CD4-positive, alpha-beta T cell treated with Interleukin-6 at 100 ng/mL for 8 hours (primary cell): ENCODE measurements around the gene SPEN.

Experiments
- DNase-seq: peaks from one replicate; pipeline ENCODE4 v3.0.0-alpha.2; 2020; ENCODE audit warnings: mixed read lengths, low spot score

Gene SPEN

DNA sequence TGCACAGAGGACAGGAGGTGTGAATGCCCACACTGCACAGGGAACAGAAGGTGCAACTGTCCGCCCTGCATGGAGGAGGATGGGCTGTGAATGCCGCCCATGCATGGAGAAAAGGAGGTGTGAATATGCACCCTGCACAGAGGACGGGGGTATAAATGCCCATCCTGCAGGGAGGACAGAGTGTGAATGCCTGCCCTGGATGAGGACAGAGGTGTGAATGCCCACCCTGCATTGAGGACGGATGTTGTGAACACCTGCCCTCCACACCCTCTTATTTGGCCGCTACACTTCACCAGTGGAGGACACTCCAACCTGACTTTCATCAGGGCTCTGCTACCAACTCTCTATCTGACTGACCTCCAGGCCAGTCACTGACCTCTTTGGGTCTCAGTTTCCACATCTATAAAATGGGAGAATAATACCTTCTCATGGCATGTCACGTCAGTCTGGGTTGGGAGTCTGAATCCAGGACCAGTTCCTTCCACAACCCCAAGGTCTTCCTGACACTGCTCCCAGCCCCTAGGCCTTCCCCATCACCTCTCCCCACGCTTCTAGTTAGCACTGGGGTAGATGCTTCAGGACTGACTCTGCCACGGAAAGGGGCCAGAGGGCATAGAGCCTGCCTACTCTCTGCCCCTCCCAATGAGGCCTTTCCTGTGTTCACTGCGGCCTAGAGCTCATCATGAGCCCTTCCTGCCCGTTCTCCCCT is 100.0 kb downstream of the SPEN start:
- DNase-seq, result no peak

DNA sequence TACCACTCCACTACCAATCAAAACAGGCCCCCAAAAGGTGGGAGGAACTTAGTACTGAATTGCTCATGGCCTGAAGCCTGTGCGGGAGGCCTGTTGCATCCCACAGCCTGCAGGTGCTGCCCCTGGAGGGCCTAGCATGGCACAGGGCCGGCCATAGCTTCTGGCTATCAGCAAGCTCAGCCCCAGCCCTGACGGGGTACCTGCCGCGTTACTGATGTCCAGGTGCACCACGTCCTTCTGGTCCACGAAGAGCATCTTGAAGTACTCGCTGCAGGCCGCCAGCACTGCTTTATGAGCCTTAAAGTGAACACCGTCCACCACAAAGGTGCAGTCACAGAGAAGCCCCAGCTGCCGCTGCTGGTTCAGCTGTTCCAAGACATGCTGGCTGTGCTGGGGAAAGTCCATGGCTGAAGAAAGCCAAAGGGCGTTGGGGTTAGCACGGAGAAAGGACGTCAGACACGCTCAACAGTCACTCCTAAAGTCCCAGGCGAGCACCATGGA is 100.6 kb downstream of the SPEN start:
- no peak for DNase-seq

GRCh38 chr1:15948595-15949452 is 101.3 kb downstream of the SPEN start:
- DNase-seq, result no peak

DNA sequence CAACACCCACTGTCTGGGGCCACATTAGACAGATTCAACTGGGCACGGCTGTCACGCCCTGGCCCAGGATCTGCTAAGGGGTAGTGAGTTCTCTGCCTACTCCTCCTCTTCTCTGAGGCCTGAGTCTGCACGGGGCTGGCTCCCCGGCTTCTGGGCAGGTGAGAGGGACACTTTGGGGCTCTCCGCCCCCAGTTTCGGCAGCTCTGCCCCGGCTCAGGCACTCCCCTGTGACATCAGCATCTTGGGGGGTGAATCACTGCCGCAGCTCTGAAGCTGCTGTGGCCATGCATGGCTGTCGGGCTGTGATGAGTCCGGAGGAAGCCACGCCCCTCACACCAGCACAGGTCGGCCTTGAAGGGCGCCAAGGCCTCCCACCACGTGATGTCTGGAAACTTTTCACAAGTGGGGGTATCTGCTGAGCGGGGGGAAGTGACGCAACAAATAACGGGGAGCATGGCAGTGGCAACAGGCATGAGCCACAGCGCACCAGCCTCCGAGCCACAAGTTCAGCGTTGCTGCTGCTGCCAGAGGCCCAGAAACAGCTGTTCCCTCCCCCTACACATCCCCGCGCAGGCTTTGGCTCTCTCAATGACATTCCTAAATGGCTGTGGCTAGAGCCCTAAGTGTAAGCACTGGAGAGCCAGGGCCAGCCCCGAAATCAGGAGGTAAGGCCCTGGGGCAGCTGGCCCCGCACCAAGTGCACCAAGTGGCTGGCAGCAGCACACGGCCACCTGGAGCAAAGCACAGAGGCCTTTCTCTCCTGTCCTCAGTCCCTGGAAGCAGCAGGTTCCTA is 102.1 kb downstream of the SPEN start:
- DNase-seq, result peak; percentile 84

DNA sequence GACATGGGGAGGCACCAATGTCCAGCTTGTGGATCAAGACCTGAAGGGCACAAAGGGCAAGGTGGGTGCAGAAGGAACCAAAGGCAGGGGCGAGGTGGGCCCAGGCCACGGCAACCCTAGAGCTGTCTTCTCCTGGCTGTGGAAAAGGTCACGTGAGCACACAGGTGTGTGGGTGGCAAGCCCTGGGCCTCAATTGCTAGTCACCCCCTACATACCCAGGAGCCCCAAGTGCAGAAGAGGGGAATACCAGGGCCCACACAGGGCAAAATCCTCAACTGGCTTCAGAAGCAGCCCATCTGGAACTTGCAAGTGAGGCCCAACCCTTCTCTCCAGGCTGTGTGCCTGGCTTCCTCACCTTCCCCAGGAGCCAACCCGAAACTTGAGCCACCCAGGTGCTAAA is 102.8 kb downstream of the SPEN start:
- DNase-seq, result no peak

- peak; percentile 22 for DNase-seq
Observed at GRCh38 chr1:15950763-15951295, 103.3 kb downstream of the SPEN start.

GRCh38 chr1:15951341-15952153 is 104.0 kb downstream of the SPEN start:
- DNase-seq, result no peak

GRCh38 chr1:15952317-15953258 is 105.1 kb downstream of the SPEN start:
- no peak for DNase-seq

- no peak for DNase-seq
Observed at GRCh38 chr1:15953294-15953771, 105.8 kb downstream of the SPEN start.

DNA sequence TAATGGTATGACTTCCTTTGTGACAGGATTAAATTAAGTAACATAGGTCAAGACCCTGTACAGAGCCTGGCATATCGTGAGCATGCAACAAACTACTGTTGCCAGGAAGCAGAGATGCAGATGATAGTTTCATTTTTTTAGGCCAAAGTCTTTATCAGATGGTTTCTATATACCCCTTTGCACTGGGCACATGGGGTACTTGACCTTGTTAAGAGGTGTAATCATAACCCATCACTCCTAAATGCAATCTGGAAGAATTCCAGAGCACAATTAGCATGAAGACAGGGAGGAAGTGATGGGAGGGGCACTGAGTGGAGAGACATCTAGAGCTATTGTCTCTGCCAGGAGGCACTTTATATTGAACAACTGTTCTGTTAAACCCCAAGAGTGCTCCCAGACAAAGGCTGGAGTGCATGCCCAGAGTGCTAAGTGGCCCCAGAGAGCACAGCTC is 106.3 kb downstream of the SPEN start:
- no peak for DNase-seq

- DNase-seq, result no peak
Observed at GRCh38 chr1:15954316-15954715, 106.8 kb downstream of the SPEN start.

GRCh38 chr1:15955552-15955951 is 108.0 kb downstream of the SPEN start:
- DNase-seq, result no peak

DNA sequence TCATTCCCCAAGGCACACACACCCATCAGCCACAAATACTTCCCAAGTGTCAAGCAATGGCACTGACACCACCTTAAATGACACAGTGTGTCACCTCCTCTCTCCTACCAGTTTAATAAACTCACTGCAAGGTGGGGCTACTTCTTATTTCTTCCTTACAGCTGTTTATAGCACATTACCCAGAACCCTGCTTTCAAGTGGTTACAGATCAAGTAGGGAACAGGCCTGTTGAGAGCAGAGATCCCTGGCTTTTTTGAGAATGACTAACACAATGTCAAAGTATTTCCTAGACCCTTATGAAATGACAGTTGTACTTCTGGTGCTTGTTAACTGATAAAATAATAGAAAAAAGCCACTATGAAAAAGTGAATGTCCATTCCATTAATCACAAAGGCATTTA is 108.6 kb downstream of the SPEN start:
- DNase-seq, result no peak

DNA sequence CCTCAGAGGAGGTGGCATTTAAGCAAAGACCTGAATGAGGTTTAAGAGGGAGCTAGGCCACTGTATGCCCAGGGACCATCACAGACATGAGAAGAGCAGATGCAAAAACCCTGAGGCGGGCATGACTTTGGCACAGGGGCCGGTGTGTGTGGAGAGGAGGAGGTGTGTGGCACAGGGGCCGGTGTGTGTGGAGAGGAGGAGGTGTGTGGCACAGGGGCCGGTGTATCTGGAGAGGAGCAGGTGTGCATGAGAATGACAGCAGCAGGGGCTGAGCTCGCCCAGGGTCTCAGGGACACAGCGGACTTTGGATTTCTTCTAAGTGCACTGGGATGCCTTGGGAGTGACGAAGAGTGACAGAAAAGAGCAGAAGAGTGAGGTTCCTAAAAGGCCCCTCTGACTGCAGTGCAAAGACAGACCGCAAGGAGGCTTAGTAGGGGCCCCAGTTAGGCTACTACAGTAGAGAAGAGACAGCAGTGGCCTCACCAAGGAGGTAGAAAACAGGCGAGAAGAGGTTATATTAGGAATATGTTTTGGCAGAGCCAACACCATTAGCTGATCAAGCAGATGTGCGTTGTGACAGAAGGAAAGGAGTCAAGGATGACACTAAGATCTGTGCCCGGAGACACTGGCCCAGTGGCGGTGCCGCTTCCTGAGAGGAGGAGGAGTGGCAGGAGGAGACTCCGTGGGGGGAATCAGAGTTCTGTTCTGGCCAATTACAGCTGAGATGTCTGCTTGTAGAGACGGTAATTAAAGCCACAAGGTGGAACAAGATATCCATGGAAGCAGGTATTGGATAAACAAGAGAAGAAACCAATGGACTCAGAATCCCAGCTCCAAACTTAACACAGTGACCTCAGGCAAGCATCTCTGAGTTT is 110.0 kb downstream of the SPEN start:
- DNase-seq, result no peak

GRCh38 chr1:15958111-15958510 is 110.6 kb downstream of the SPEN start:
- DNase-seq, result no peak

DNA sequence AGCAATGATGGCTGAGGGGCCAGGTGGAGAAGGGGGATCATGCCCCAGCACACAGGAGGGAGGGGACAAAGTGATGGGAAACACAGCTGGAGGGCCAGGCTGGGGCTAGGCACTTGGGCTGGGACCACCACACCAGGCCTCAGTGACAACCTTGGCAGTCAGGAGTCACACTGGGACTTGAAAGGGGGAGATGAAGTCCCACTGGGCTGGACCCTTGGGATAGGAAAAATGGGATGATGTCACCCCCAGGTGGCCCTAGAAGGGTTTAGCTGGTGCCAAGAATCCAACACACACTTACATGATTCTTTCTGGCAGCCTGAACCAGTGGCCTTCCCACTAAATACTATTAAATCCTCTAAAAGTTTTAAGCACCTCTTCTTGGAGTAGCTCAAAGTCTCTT is 111.3 kb downstream of the SPEN start:
- DNase-seq, result no peak

DNA sequence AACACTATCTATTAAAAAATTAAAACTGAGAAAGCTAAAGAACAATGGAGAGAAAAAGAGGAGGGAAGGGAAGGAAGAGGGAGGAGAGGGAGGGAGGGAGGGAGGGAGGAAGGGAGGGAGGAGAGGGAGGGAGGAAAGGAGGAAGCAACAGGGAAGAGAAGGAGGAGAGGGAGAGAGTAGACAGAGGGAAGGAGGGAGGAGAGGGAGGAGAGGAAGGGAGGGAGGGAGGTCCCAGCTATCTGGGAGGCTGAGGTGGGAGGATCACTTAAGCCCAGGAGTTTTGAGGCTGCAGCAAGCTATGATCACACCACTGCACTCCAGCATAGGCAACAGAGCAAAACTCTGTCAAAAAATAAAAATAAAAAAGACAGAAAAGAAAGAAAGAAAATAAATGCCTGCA is 111.9 kb downstream of the SPEN start:
- DNase-seq, result no peak

DNA sequence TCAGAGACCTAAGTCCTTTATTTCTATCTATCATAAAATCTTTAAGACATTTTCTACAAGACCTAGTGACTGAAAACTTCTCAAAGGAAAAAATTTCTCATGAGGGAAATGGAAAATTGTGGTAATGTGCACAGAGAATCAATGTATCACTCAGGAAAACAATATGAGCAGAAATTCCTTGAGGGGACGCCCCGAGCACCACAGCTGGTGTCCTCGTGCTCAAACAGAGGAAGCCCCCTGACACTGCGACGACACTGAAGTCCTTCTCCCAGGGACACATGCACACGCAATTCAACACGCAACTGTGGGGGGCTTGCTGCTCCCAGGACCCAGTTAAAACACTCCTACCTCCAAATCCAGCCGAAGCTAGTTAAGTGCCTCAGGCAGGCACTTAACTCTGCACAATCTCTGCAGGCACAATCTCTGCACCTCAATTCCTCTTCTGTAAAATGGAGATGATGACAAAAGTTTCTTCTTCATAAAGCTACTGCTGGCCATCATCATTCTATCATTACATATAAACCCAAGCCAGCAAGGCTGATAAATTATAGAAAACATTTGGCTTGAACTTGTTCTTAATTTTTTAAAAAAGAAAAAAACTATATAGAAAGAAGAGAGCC is 112.4 kb downstream of the SPEN start:
- no peak for DNase-seq
